Measurements from ENCODE around the gene MEI1. TPM values are rescaled to one million over a fixed set of nuclear protein-coding genes. Genes with fewer than 3 reads are reported as not detected.

Gene MEI1
- total RNA-seq, 1 experiment from 2014 or later = 0.20 TPM

- H3K27ac ChIP-seq (ENCODE audit: insufficient read length, low read depth, low read length) = no peak overlapping the region
- H3K14ac ChIP-seq (ENCODE audit: insufficient read depth, low read length) = no peak overlapping the region
- peaks cover 9% of the 10 kb centered on the region for H3K79me1 ChIP-seq (ENCODE audit: insufficient read depth, low read depth, low read length, poor library complexity, severe bottlenecking)
- peak overlapping the region in 1 of 2 experiments; percentile 6; a peak in 1 of 5 replicates for H3K4me3 Mint-ChIP-seq
- H2BK20ac ChIP-seq (ENCODE audit: low read depth, low read length, poor library complexity, severe bottlenecking) = no peak overlapping the region
- no peaks in the 10 kb centered on the region for H3K27me3 Mint-ChIP-seq (ENCODE audit: low read depth)
- peaks cover 3 to 26% (median 11%) of the 10 kb centered on the region in 3 experiments; a peak in 6 of 7 replicates for H3K36me3 Mint-ChIP-seq (ENCODE audit: insufficient read depth in 1 of 3, low read depth in 3 of 3)
- TF ChIP-seq CTCF (conservative IDR thresholded peaks at IDR 0.05) = no peak
- H4K8ac ChIP-seq (replicated peaks; ENCODE audit: insufficient read length, low read depth, low read length) = no peak overlapping the region
- DNase-seq = no peak
- H3K27me3 ChIP-seq (ENCODE audit: insufficient read depth, low read length) = no peaks in the 10 kb centered on the region
- H2BK120ac ChIP-seq (ENCODE audit: low read depth, low read length, poor library complexity, severe bottlenecking) = no peak overlapping the region
- no peak overlapping the region for H4K5ac ChIP-seq (ENCODE audit: insufficient read length, low read depth, low read length)
- H2BK15ac ChIP-seq (ENCODE audit: low read depth, low read length) = no peak overlapping the region
- no peak overlapping the region for H3K4ac ChIP-seq (ENCODE audit: low read depth, low read length)
- H3K23ac ChIP-seq (ENCODE audit: insufficient read length, low read depth, low read length) = no peak overlapping the region
- H3K4me2 ChIP-seq (ENCODE audit: insufficient read depth, insufficient read length, low read length) = no peak overlapping the region
- no peak overlapping the region for H2AK5ac ChIP-seq (ENCODE audit: insufficient read length, low read length)
- H4K20me1 ChIP-seq (ENCODE audit: control insufficient read depth, insufficient read depth, insufficient read length) = no peaks in the 10 kb centered on the region
- H3K9ac ChIP-seq (ENCODE audit: extremely low read depth, insufficient read length, low read length) = no peak overlapping the region
- H2AFZ ChIP-seq (ENCODE audit: low read length) = no peak overlapping the region
- no peak overlapping the region for H3K18ac ChIP-seq (ENCODE audit: insufficient read length, low read depth, low read length)
- peak overlapping the region in 2 of 3 experiments; percentile 16 to 68; a peak in 3 of 7 replicates for H3K27ac Mint-ChIP-seq
- H3K56ac ChIP-seq (ENCODE audit: insufficient read length, low read depth, low read length) = no peak overlapping the region
- H3K4me1 Mint-ChIP-seq = peaks cover 41 to 43% of the 10 kb centered on the region in 2 experiments
- H3K79me2 ChIP-seq (ENCODE audit: insufficient read depth, low read length) = peaks cover 60% of the 10 kb centered on the region
- H2BK5ac ChIP-seq (ENCODE audit: insufficient read length, low read length) = no peak overlapping the region
- no peaks in the 10 kb centered on the region for H3K23me2 ChIP-seq (ENCODE audit: insufficient read length, low read depth, low read length, poor library complexity, severe bottlenecking)
- no peak overlapping the region for H3T11ph ChIP-seq (ENCODE audit: low read length)
- no peaks in the 10 kb centered on the region for H3K9me3 ChIP-seq (ENCODE audit: control insufficient read depth, low read depth, low read length)
- H3K9me3 Mint-ChIP-seq = no peaks in the 10 kb centered on the region; a peak in 1 of 5 replicates
- WGBS (ENCODE audit: extremely low coverage, insufficient read length, low lambda C conversion rate) = no CpG with 5 or more reads among the region's 2 CpGs
- peaks cover 29% of the 10 kb centered on the region for H3K4me1 ChIP-seq (ENCODE audit: insufficient read depth, low read length)
- H2BK12ac ChIP-seq (ENCODE audit: insufficient read length, low read depth, low read length) = no peak overlapping the region
- no peak overlapping the region for H4K91ac ChIP-seq (ENCODE audit: insufficient read length, low read depth, low read length)
Observed at GRCh38 chr22:41847300-41847699, 148.0 kb downstream of the MEI1 start.

All from H9 (cell line).